ENCODE measurements around the gene TRAF3. TPM values are rescaled to one million over a fixed set of nuclear protein-coding genes. Genes with fewer than 3 reads are reported as not detected.

Gene TRAF3
- polyA plus RNA-seq, 1 of the 3 experiments (the other 2 are of a cell fraction): 17.9 TPM

- Histone ChIP-seq H3K4me2 (peak overlapping the region; percentile 59), H3K9me3 (no peaks in the 10 kb centered on the region), H3K9ac (no peak overlapping the region), H3K27me3 (ENCODE audit: insufficient read depth) (no peaks in the 10 kb centered on the region; the same call in 1 of the 2 replicates), H3K9me2 (no peaks in the 10 kb centered on the region), H3K4me1 (ENCODE audit: control insufficient read depth in 1 of 2, insufficient read depth in 2 of 2, low read depth in 1 of 2, low read length in 1 of 2) (no peaks in the 10 kb centered on the region), H4K20me1 (ENCODE audit: insufficient read depth) (no peaks in the 10 kb centered on the region), H2AFZ (ENCODE audit: low read depth) (no peak overlapping the region), H3F3A (replicated peaks; ENCODE audit: insufficient read depth) (no peaks in the 10 kb centered on the region), H3K27ac (ENCODE audit: low read depth in 2 of 2, low read length in 1 of 2) (no peak overlapping the region), H3K4me3 (ENCODE audit: low read depth in 2 of 2, low read length in 1 of 2) (peak overlapping the region in 1 of 2 experiments; percentile 23; a peak in 2 of 4 replicates), H3K79me2 (ENCODE audit: insufficient read depth) (no peaks in the 10 kb centered on the region), H3K36me3 (replicated peaks in 1 of 2; ENCODE audit: control insufficient read depth in 1 of 2, insufficient read depth in 2 of 2, low read length in 1 of 2) (no peaks in the 10 kb centered on the region)
- ChIA-PET CTCF (interaction anchor here (1.0 to 1.2 kb wide), 3 partner anchors 228 to 230 kb away, joined by 3 to 5 read pairs (median 5); no protein-coding TSS in a partner anchor), POLR2A (no interaction called here)
- DNase-seq: no peak
- TF ChIP-seq, protein P1, sequence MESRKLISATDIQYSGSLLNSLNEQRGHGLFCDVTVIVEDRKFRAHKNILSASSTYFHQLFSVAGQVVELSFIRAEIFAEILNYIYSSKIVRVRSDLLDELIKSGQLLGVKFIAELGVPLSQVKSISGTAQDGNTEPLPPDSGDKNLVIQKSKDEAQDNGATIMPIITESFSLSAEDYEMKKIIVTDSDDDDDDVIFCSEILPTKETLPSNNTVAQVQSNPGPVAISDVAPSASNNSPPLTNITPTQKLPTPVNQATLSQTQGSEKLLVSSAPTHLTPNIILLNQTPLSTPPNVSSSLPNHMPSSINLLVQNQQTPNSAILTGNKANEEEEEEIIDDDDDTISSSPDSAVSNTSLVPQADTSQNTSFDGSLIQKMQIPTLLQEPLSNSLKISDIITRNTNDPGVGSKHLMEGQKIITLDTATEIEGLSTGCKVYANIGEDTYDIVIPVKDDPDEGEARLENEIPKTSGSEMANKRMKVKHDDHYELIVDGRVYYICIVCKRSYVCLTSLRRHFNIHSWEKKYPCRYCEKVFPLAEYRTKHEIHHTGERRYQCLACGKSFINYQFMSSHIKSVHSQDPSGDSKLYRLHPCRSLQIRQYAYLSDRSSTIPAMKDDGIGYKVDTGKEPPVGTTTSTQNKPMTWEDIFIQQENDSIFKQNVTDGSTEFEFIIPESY (IDR thresholded peaks at IDR 0.05; ENCODE audit: borderline replicate concordance, low read depth): no peak
- TF ChIP-seq MXI1 (IDR thresholded peaks at IDR 0.05; ENCODE audit: low read depth, low read length) (no peak), NFIC (IDR thresholded peaks at IDR 0.05; ENCODE audit: borderline replicate concordance) (no peak), EP300 (IDR thresholded peaks at IDR 0.05; ENCODE audit: borderline replicate concordance in 1 of 2, low read depth in 1 of 2, low read length in 1 of 2) (no peak), GATA2 (CRISPR knock-in tag; IDR thresholded peaks at IDR 0.05) (no peak), RCOR1 (IDR thresholded peaks at IDR 0.05; ENCODE audit: low read length) (no peak), FOXJ3 (CRISPR knock-in tag; IDR thresholded peaks at IDR 0.05) (no peak), JUND (IDR thresholded peaks at IDR 0.05) (no peak), RAD21 (IDR thresholded peaks at IDR 0.05; ENCODE audit: low read length) (no peak), FOSL2 (IDR thresholded peaks at IDR 0.05; ENCODE audit: borderline replicate concordance, low read depth) (no peak), ELF1 (IDR thresholded peaks at IDR 0.05) (no peak), SMC3 (IDR thresholded peaks at IDR 0.05; ENCODE audit: low read depth, low read length) (no peak), TCF12 (IDR thresholded peaks at IDR 0.05) (no peak), RXRA (IDR thresholded peaks at IDR 0.05; ENCODE audit: borderline replicate concordance, low read depth) (no peak), TAF1 (IDR thresholded peaks at IDR 0.05; ENCODE audit: borderline replicate concordance, low read depth, low read length) (no peak), YY1 (IDR thresholded peaks at IDR 0.05; ENCODE audit: low read depth) (no peak), TEAD4 (IDR thresholded peaks at IDR 0.05; ENCODE audit: borderline replicate concordance, insufficient read depth) (no peak)
- TF ChIP-seq, protein P2, sequence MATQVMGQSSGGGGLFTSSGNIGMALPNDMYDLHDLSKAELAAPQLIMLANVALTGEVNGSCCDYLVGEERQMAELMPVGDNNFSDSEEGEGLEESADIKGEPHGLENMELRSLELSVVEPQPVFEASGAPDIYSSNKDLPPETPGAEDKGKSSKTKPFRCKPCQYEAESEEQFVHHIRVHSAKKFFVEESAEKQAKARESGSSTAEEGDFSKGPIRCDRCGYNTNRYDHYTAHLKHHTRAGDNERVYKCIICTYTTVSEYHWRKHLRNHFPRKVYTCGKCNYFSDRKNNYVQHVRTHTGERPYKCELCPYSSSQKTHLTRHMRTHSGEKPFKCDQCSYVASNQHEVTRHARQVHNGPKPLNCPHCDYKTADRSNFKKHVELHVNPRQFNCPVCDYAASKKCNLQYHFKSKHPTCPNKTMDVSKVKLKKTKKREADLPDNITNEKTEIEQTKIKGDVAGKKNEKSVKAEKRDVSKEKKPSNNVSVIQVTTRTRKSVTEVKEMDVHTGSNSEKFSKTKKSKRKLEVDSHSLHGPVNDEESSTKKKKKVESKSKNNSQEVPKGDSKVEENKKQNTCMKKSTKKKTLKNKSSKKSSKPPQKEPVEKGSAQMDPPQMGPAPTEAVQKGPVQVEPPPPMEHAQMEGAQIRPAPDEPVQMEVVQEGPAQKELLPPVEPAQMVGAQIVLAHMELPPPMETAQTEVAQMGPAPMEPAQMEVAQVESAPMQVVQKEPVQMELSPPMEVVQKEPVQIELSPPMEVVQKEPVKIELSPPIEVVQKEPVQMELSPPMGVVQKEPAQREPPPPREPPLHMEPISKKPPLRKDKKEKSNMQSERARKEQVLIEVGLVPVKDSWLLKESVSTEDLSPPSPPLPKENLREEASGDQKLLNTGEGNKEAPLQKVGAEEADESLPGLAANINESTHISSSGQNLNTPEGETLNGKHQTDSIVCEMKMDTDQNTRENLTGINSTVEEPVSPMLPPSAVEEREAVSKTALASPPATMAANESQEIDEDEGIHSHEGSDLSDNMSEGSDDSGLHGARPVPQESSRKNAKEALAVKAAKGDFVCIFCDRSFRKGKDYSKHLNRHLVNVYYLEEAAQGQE (IDR thresholded peaks at IDR 0.05; ENCODE audit: low read depth, low read length): no peak
- WGBS (ENCODE audit: low lambda C conversion rate): 22% methylated on average over 13 of the region's 53 CpGs
These were observed 146.1 kb downstream of the TRAF3 start for GRCh38 chr14:102923201-102923924.

Measured in SK-N-SH (cell line).